H9 (cell line): ENCODE results near the gene UBAC2. TPM values are rescaled to one million over a fixed set of nuclear protein-coding genes. Genes with fewer than 3 reads are reported as not detected.

Experiments used
- DNase-seq: peaks from one replicate; pipeline ENCODE4 v3.0.0-alpha.2; 2017
- H2AFZ ChIP-seq: one replicate; pipeline ENCODE4 v1.6.1; 2013; ENCODE audit warnings: mild to moderate bottlenecking, low read length, control low read depth, moderate library complexity
- H2AK5ac ChIP-seq: 2 replicates; pipeline ENCODE4 v1.6.1; 2013; ENCODE audit warnings: low read length, control low read depth, mixed read lengths; ENCODE audit not compliant: insufficient read length
- H2BK120ac ChIP-seq: one replicate; pipeline ENCODE4 v1.6.1; 2013; ENCODE audit warnings: low read depth, mild to moderate bottlenecking, low read length, control low read depth, inconsistent platforms; ENCODE audit not compliant: poor library complexity, severe bottlenecking
- H2BK12ac ChIP-seq: 2 replicates; pipeline ENCODE4 v1.6.1; 2013; ENCODE audit warnings: low read length, control low read depth, mixed read lengths, low read depth; ENCODE audit not compliant: insufficient read length
- H2BK15ac ChIP-seq: 2 replicates; pipeline ENCODE4 v1.6.1; 2013; ENCODE audit warnings: low read depth, low read length, control low read depth
- H2BK20ac ChIP-seq: one replicate; pipeline ENCODE4 v1.6.1; 2013; ENCODE audit warnings: low read depth, mild to moderate bottlenecking, low read length, control low read depth, inconsistent platforms; ENCODE audit not compliant: poor library complexity, severe bottlenecking
- H2BK5ac ChIP-seq: 2 replicates; pipeline ENCODE4 v1.6.1; 2013; ENCODE audit warnings: low read length, control low read depth, mixed read lengths; ENCODE audit not compliant: insufficient read length
- H3K14ac ChIP-seq: 2 replicates; pipeline ENCODE4 v1.6.1; 2013; ENCODE audit warnings: low read length, control low read depth; ENCODE audit not compliant: insufficient read depth
- H3K18ac ChIP-seq: 2 replicates; pipeline ENCODE4 v1.6.1; 2013; ENCODE audit warnings: low read depth, mild to moderate bottlenecking, mixed read lengths, low read length, control low read depth; ENCODE audit not compliant: insufficient read length
- H3K23ac ChIP-seq: 2 replicates; pipeline ENCODE4 v1.6.1; 2013; ENCODE audit warnings: low read length, control low read depth, mixed read lengths, low read depth; ENCODE audit not compliant: insufficient read length
- H3K23me2 ChIP-seq: 2 replicates; pipeline ENCODE4 v1.6.1; 2013; ENCODE audit warnings: low read depth, mild to moderate bottlenecking, mixed read lengths, low read length, control low read depth; ENCODE audit not compliant: insufficient read length, poor library complexity, severe bottlenecking
- H3K27ac ChIP-seq: 2 replicates; pipeline ENCODE4 v1.5.1; 2013; ENCODE audit warnings: low read length, control low read depth, mixed read lengths, low read depth; ENCODE audit not compliant: insufficient read length
- H3K27me3 ChIP-seq: 2 replicates; pipeline ENCODE4 v1.6.1; 2013; ENCODE audit warnings: low read length, control low read depth, inconsistent platforms; ENCODE audit not compliant: insufficient read depth
- H3K4ac ChIP-seq: 2 replicates; pipeline ENCODE4 v1.6.1; 2013; ENCODE audit warnings: low read depth, mild to moderate bottlenecking, control low read depth, inconsistent platforms, low read length, moderate library complexity
- H3K4me1 ChIP-seq: 2 replicates; pipeline ENCODE4 v1.6.1; 2013; ENCODE audit warnings: low read length, control low read depth, inconsistent platforms; ENCODE audit not compliant: insufficient read depth
- H3K4me2 ChIP-seq: 2 replicates; pipeline ENCODE4 v1.6.1; 2013; ENCODE audit warnings: low read length, control low read depth, mixed read lengths; ENCODE audit not compliant: insufficient read length, insufficient read depth
- H3K56ac ChIP-seq: 2 replicates; pipeline ENCODE4 v1.6.1; 2013; ENCODE audit warnings: low read depth, mild to moderate bottlenecking, mixed read lengths, low read length, control low read depth; ENCODE audit not compliant: insufficient read length
- H3K79me1 ChIP-seq: 2 replicates; pipeline ENCODE4 v1.6.1; 2013; ENCODE audit warnings: low read depth, mild to moderate bottlenecking, moderate library complexity, low read length, control low read depth, inconsistent platforms; ENCODE audit not compliant: insufficient read depth, poor library complexity, severe bottlenecking
- H3K79me2 ChIP-seq: 2 replicates; pipeline ENCODE4 v1.6.1; 2013; ENCODE audit warnings: low read length, control low read depth, inconsistent platforms; ENCODE audit not compliant: insufficient read depth
- H3K9ac ChIP-seq: 2 replicates; pipeline ENCODE4 v1.6.1; 2013; ENCODE audit warnings: low read length, control low read depth, mixed read lengths; ENCODE audit not compliant: insufficient read length; ENCODE audit errors: extremely low read depth
- H3K9me3 ChIP-seq: one replicate; pipeline ENCODE4 v1.6.1; 2013; ENCODE audit warnings: low read depth, low read length, inconsistent platforms; ENCODE audit not compliant: control insufficient read depth
- H3T11ph ChIP-seq: one replicate; pipeline ENCODE4 v1.6.1; 2013; ENCODE audit warnings: mild to moderate bottlenecking, low read length, control low read depth, inconsistent platforms
- H4K20me1 ChIP-seq: one replicate; pipeline ENCODE4 v1.6.1; 2013; ENCODE audit not compliant: control insufficient read depth, insufficient read length, insufficient read depth
- H4K5ac ChIP-seq: 2 replicates; pipeline ENCODE4 v1.6.1; 2013; ENCODE audit warnings: low read depth, mild to moderate bottlenecking, mixed read lengths, low read length, control low read depth; ENCODE audit not compliant: insufficient read length
- H4K8ac ChIP-seq: replicated peaks from 2 replicates; pipeline ENCODE4 v1.6.1; 2013; ENCODE audit warnings: low read length, control low read depth, mixed read lengths, low read depth; ENCODE audit not compliant: insufficient read length
- H4K91ac ChIP-seq: 2 replicates; pipeline ENCODE4 v1.6.1; 2013; ENCODE audit warnings: low read depth, mild to moderate bottlenecking, moderate library complexity, mixed read lengths, low read length, control low read depth; ENCODE audit not compliant: insufficient read length
- H3K27ac Mint-ChIP-seq, 3 experiments: 2 replicates in 2 of 3; 3 replicates in 1 of 3; pipeline ENCODE4 v1.8.0; 2020 to 2021; ENCODE audit warnings: mixed read lengths in 3 of 3, mild to moderate bottlenecking in 1 of 3, moderate library complexity in 1 of 3
- H3K27me3 Mint-ChIP-seq: 2 replicates; pipeline ENCODE4 v1.8.0; 2021; ENCODE audit warnings: low read depth, mild to moderate bottlenecking, moderate library complexity, mixed read lengths
- H3K36me3 Mint-ChIP-seq, 3 experiments: 2 replicates in 2 of 3; 3 replicates in 1 of 3; pipeline ENCODE4 v1.8.0; 2020 to 2021; ENCODE audit warnings: low read depth in 3 of 3, mixed read lengths in 3 of 3; ENCODE audit not compliant: insufficient read depth in 1 of 3
- H3K4me1 Mint-ChIP-seq, 2 experiments: 2 replicates each; pipeline ENCODE4 v1.8.0; 2020; ENCODE audit warnings: mixed read lengths in 2 of 2
- H3K4me3 Mint-ChIP-seq, 2 experiments: 2 replicates in 1 of 2; 3 replicates in 1 of 2; pipeline ENCODE4 v1.8.0; 2020 to 2021; ENCODE audit warnings: mild to moderate bottlenecking in 2 of 2, mixed read lengths in 2 of 2, moderate library complexity in 1 of 2
- H3K9me3 Mint-ChIP-seq, 2 experiments: 2 replicates in 1 of 2; 3 replicates in 1 of 2; pipeline ENCODE4 v1.8.0; 2020; ENCODE audit warnings: mild to moderate bottlenecking in 2 of 2, mixed read lengths in 2 of 2, moderate library complexity in 1 of 2
- CTCF ChIP-seq: fragments of 200-600 bp; sonication (generic); conservative IDR thresholded peaks from 3 replicates; pipeline ENCODE4 v1.8.0; 2021; ENCODE audit warnings: antibody characterized with exemption, mild to moderate bottlenecking
- WGBS: extraction: QIAGEN DNeasy Blood & Tissue Kit; methylation state at CpG from one replicate; pipeline ENCODE4 v1.1.7; 2013; ENCODE audit warnings: missing lambda C conversion rate, low lambda C conversion rate, mixed read lengths; ENCODE audit not compliant: insufficient read length; ENCODE audit errors: extremely low coverage; 5-methylcytosine and 5-hydroxymethylcytosine counted together
- total RNA-seq: library from RNA; stranded (reverse); gene quantifications from 2 replicates; pipeline ENCODE4 v1.2.1, GENCODE V29; 2021

UBAC2 gene
- total RNA-seq, 1 experiment from 2014 or later: 52.3 TPM

GRCh38 chr13:99280166-99280565 is 79.5 kb downstream of the UBAC2 start:
- TF ChIP-seq CTCF: no peak

More at GRCh38 chr13:99280166-99280565, 79.5 kb downstream of the UBAC2 start:
- H3T11ph ChIP-seq: no peak overlapping the region
- H3K23ac ChIP-seq: no peak overlapping the region
- no peaks in the 10 kb centered on the region for H4K20me1 ChIP-seq
- Mint-ChIP-seq H3K27me3 (no peaks in the 10 kb centered on the region), H3K4me3 (no peak overlapping the region), H3K36me3 (peaks cover 4 to 10% (median 6%) of the 10 kb centered on the region in 3 experiments; a peak in 4 of 7 replicates), H3K27ac (no peak overlapping the region), H3K4me1 (peaks cover 30 to 37% of the 10 kb centered on the region in 2 experiments), H3K9me3 (no peaks in the 10 kb centered on the region)
- H2BK15ac ChIP-seq: no peak overlapping the region
- DNase-seq: no peak
- H4K91ac ChIP-seq: no peak overlapping the region
- H3K56ac ChIP-seq: no peak overlapping the region
- WGBS: no CpG with 5 or more reads among the region's 3 CpGs
- no peaks in the 10 kb centered on the region for H3K27me3 ChIP-seq
- H2AFZ ChIP-seq: no peak overlapping the region
- H4K5ac ChIP-seq: no peak overlapping the region
- peaks cover 8% of the 10 kb centered on the region for H3K79me1 ChIP-seq
- no peak overlapping the region for H3K9ac ChIP-seq
- H3K27ac ChIP-seq: no peak overlapping the region
- no peaks in the 10 kb centered on the region; the same call in 1 of the 2 replicates for H3K4me1 ChIP-seq
- no peak overlapping the region for H4K8ac ChIP-seq
- H2AK5ac ChIP-seq: no peak overlapping the region
- H3K79me2 ChIP-seq: no peaks in the 10 kb centered on the region
- H3K4ac ChIP-seq: no peak overlapping the region
- no peak overlapping the region for H3K14ac ChIP-seq
- H3K9me3 ChIP-seq: no peaks in the 10 kb centered on the region
- H2BK120ac ChIP-seq: no peak overlapping the region
- no peak overlapping the region for H2BK12ac ChIP-seq
- no peak overlapping the region for H2BK20ac ChIP-seq
- no peak overlapping the region for H2BK5ac ChIP-seq
- no peaks in the 10 kb centered on the region for H3K23me2 ChIP-seq
- no peak overlapping the region for H3K18ac ChIP-seq
- no peak overlapping the region for H3K4me2 ChIP-seq
